GM12878 (cell line): ENCODE measurements around the gene CDKL1. TPM values are rescaled to one million over a fixed set of nuclear protein-coding genes. Genes with fewer than 3 reads are reported as not detected.

Experiments
- ATAC-seq: fragments of 200-7000 bp; cut with Tn5 transposase; 3 replicates; pipeline ENCODE4 v1.9.1; 2020; ENCODE audit warnings: mild to moderate bottlenecking, moderate library complexity
- BruUV-seq: library from RNA; stranded (reverse); fragments of 400-500 nt; replicated peaks from 2 replicates; lab custom pipeline; 2021; lab: Mats Ljungman, UMichigan
- CTCF ChIA-PET: fragments of 300-600 bp; sonication (Branson Sonifier 250); formaldehyde crosslinking; extraction: SDS; loops from one replicate; lab custom pipeline; 2021; ENCODE audit warnings: inconsistent platforms; lab: Yijun Ruan, JAX
- POLR2A ChIA-PET: fragments of 350-600 bp; formaldehyde crosslinking; extraction: SDS; loops from one replicate; lab custom pipeline; 2021; ENCODE audit warnings: inconsistent platforms; lab: Charles Lee
- RAD21 ChIA-PET: fragments of 300-600 bp; sonication (Branson Sonifier 250); formaldehyde crosslinking; loops from one replicate; lab custom pipeline; 2023; ENCODE audit warnings: antibody characterized with exemption; ENCODE audit not compliant: unreplicated experiment; lab: Charles Lee
- SMC1A ChIA-PET: fragments of 300-600 bp; sonication (Branson Sonifier 250); formaldehyde crosslinking; loops from one replicate; lab custom pipeline; 2023; ENCODE audit not compliant: unreplicated experiment, uncharacterized antibody; lab: Charles Lee
- DNase-seq: peaks from one replicate; pipeline ENCODE4 v3.0.0-alpha.2; 2011; ENCODE audit warnings: low read depth, low spot score
- FAIRE-seq: peaks from 3 replicates; lab custom pipeline; 2011; peaks lifted over from hg19 to GRCh38; lab: Jason Lieb, UNC
- H2AFZ ChIP-seq: 2 replicates; pipeline ENCODE4 v1.6.0; 2011; ENCODE audit warnings: low read depth, low read length, control low read depth; ENCODE audit not compliant: control insufficient read depth
- H3K27ac ChIP-seq: 2 replicates; pipeline ENCODE4 v1.5.1; 2011; ENCODE audit warnings: control low read depth; ENCODE audit not compliant: control insufficient read depth, insufficient read depth
- H3K27me3 ChIP-seq, 2 experiments: replicated peaks in 1 of 2; 2 replicates each; pipeline versions ENCODE4 v1.6.0 to v1.6.1; 2011; ENCODE audit warnings: low read length in 1 of 2; ENCODE audit not compliant: control insufficient read depth in 2 of 2, insufficient read depth in 2 of 2
- H3K36me3 ChIP-seq, 2 experiments: 2 replicates each; pipeline ENCODE4 v1.5.1; 2011; ENCODE audit warnings: low read length in 1 of 2; ENCODE audit not compliant: control insufficient read depth in 2 of 2, insufficient read depth in 2 of 2
- H3K4me1 ChIP-seq: 2 replicates; pipeline ENCODE4 v1.6.1; 2011; ENCODE audit warnings: mild to moderate bottlenecking, low read length, moderate library complexity, mixed read lengths; ENCODE audit not compliant: control insufficient read depth, insufficient read depth
- H3K4me2 ChIP-seq: 2 replicates; pipeline ENCODE4 v1.6.0; 2011; ENCODE audit warnings: control low read depth; ENCODE audit not compliant: control insufficient read depth, insufficient read depth
- H3K4me3 ChIP-seq: fragments of 200-600 bp; sonication (generic); 2 replicates; pipeline ENCODE4 v1.5.1; 2016
- H3K79me2 ChIP-seq: 2 replicates; pipeline ENCODE4 v1.6.0; 2011; ENCODE audit warnings: low read length; ENCODE audit not compliant: control insufficient read depth, insufficient read depth
- H3K9ac ChIP-seq: 2 replicates; pipeline ENCODE4 v1.8.0; 2011; ENCODE audit warnings: low read length, control low read depth, mixed read lengths; ENCODE audit not compliant: control insufficient read depth, insufficient read depth
- H3K9me3 ChIP-seq: replicated peaks from 3 replicates; pipeline ENCODE4 v1.5.1; 2011; ENCODE audit warnings: mild to moderate bottlenecking, low read length; ENCODE audit not compliant: control insufficient read depth, insufficient read depth
- H4K20me1 ChIP-seq: 2 replicates; pipeline ENCODE4 v1.6.0; 2011; ENCODE audit not compliant: control insufficient read depth, insufficient read depth
- CREM ChIP-seq: IDR thresholded peaks from 2 replicates; pipeline ENCODE4 v1.6.1; 2014; ENCODE audit warnings: antibody characterized with exemption, low read depth
- CUX1 ChIP-seq: IDR thresholded peaks from 2 replicates; pipeline ENCODE4 v1.6.1; 2012; ENCODE audit warnings: improper control_type of control experiment, low read depth, low read length; ENCODE audit not compliant: insufficient replicate concordance
- IRF3 ChIP-seq: fragments of 450-650 bp; IDR thresholded peaks from 2 replicates; pipeline ENCODE4 v1.6.1; 2014; ENCODE audit warnings: mild to moderate bottlenecking
- NRF1 ChIP-seq: conservative IDR thresholded peaks from 2 replicates; pipeline ENCODE4 v1.6.1; 2011; ENCODE audit warnings: mild to moderate bottlenecking, low read depth, low read length, improper control_type of control experiment
- SIX5 ChIP-seq: IDR thresholded peaks from 2 replicates; pipeline ENCODE4 v1.6.1; 2011; ENCODE audit warnings: mild to moderate bottlenecking, low read depth, low read length, moderate library complexity; ENCODE audit not compliant: severe bottlenecking
- YY1 ChIP-seq: IDR thresholded peaks from 2 replicates; pipeline ENCODE4 v1.6.1; 2011; ENCODE audit warnings: low read depth, mild to moderate bottlenecking, low read length
- ZBTB40 ChIP-seq: fragments of 450-650 bp; IDR thresholded peaks from 2 replicates; pipeline ENCODE4 v1.6.1; 2016; ENCODE audit warnings: mild to moderate bottlenecking, moderate library complexity, borderline replicate concordance
- WGBS: methylation state at CpG from one replicate; pipeline ENCODE4 v1.1.6; 2016; ENCODE audit warnings: low lambda C conversion rate; ENCODE audit not compliant: insufficient replicate concordance, insufficient coverage; ENCODE audit errors: missing lambda C conversion rate; 5-methylcytosine and 5-hydroxymethylcytosine counted together
- in situ Hi-C: fragments of 300-500 bp; cut with MboI; formaldehyde crosslinking; loops from 9 replicates; pipeline ENCODE4 v1.14.3; 2018; ENCODE audit warnings: mixed read lengths
- intact Hi-C: fragments of 100-400 bp; cut with micrococcal nuclease; formaldehyde crosslinking; loops from one replicate; pipeline ENCODE4 v1.14.2; 2022; ENCODE audit not compliant: unreplicated experiment
- polyA plus RNA-seq, 11 experiments: library from polyadenylated mRNA; depleted of rRNA in 4 of 11; unstranded in 6 of 11; stranded (reverse) in 5 of 11; fragments of >200 nt; fragmentation: Nextera tagmentation in 4 of 11; fragmentation: Illumina TruSeq in 1 of 11; extraction: Ambion mirVana in 4 of 11; extraction: Trizol in 1 of 11; gene quantifications; 1 replicate in 1 of 11; 2 replicates in 10 of 11; pipeline versions ENCODE4 v1.2.1 to v1.2.3, GENCODE V29; 2011 to 2016; ENCODE audit warnings: inconsistent platforms in 2 of 11, missing spikeins in 2 of 11, low read depth in 1 of 11
- total RNA-seq, 4 experiments: library from RNA; depleted of rRNA in 3 of 4; stranded (reverse); fragments of >200 nt in 3 of 4; fragmentation: Illumina TruSeq in 1 of 4; extraction: Trizol in 1 of 4; gene quantifications; 2 replicates each; pipeline versions ENCODE4 v1.2.1 to v1.2.3, GENCODE V29; 2013 to 2021

The CDKL1 gene
- total and polyA plus RNA-seq, 10 of the 15 experiments (the other 5 are each of a cell fraction or from before 2014, with no cell fraction given) = 9.0 to 19.0 (median 11.1) TPM

GRCh38 chr14:50402965-50403364, 6.3 kb upstream of the CDKL1 start:
- DNase-seq (no peak), FAIRE-seq (no peak)
- no peaks in the 10 kb centered on the region for H3K9me3 ChIP-seq
- no peaks in the 10 kb centered on the region for H4K20me1 ChIP-seq
- no peaks in the 10 kb centered on the region for H3K27me3 ChIP-seq
- H3K27ac ChIP-seq = no peak overlapping the region
- H2AFZ ChIP-seq = no peak overlapping the region
- no peak overlapping the region for H3K9ac ChIP-seq
- H3K36me3 ChIP-seq = no peaks in the 10 kb centered on the region
- WGBS = 64% methylated on average over 1 of the region's 1 CpG
- intact Hi-C loops = no loop called here
- H3K4me2 ChIP-seq = no peak overlapping the region
- ChIA-PET CTCF (interaction anchor here (0.8 kb wide), 1 partner anchor 41 kb away, joined by 3 read pairs; no protein-coding TSS in a partner anchor), POLR2A (interaction anchor here (0.8 kb wide), 1 partner anchor 35 kb away, joined by 3 read pairs; no protein-coding TSS in a partner anchor), RAD21 (interaction anchor here (0.6 kb wide), 1 partner anchor 41 kb away, joined by 3 read pairs; no protein-coding TSS in a partner anchor), SMC1A (interaction anchor here (1.0 to 1.4 kb wide), 2 partner anchors 53 to 74 kb away, joined by 3 read pairs; no protein-coding TSS in a partner anchor)
- no TSS peak for BruUV-seq
- no peaks in the 10 kb centered on the region; the same call in 1 of the 2 replicates for H3K4me1 ChIP-seq
- H3K4me3 ChIP-seq = no peak overlapping the region
- TF ChIP-seq CUX1 (no peak), IRF3 (no peak), SIX5 (no peak), ZBTB40 (no peak), NRF1 (no peak), YY1 (no peak), CREM (no peak)
- TF ChIP-seq, all 136 proteins: peak for 0
- ATAC-seq = no peak
- in situ Hi-C loops = no loop called here
- H3K79me2 ChIP-seq = no peaks in the 10 kb centered on the region
